SK-N-SH treated with all-trans-retinoic acid at 6 μM for 48 hours (cell line): ENCODE results near the gene CARD8.
"Not testable (repeated sequence)": the region's sequence is repeated elsewhere in the genome, so short reads cannot be mapped to it uniquely, and the experiment has no call there.

Source experiments
- ATAC-seq: fragments of 200-7000 bp; cut with Tn5 transposase; 3 replicates; pipeline ENCODE4 v1.9.1; 2020; ENCODE audit warnings: mild to moderate bottlenecking, moderate library complexity
- ARNTL ChIP-seq: fragments of 450-650 bp; formaldehyde crosslinking; IDR thresholded peaks from 2 replicates; pipeline ENCODE4 v1.5.0; 2020; ENCODE audit warnings: low read depth, mild to moderate bottlenecking, moderate library complexity, borderline replicate concordance
- BACH2 ChIP-seq: fragments of 250-450 bp; sonication (Bioruptor Pico); IDR thresholded peaks from 2 replicates; pipeline ENCODE4 v1.9.0; 2021; ENCODE audit warnings: mild to moderate bottlenecking, borderline replicate concordance
- CREB5 ChIP-seq: fragments of 250-450 bp; sonication (Bioruptor Pico); IDR thresholded peaks from 2 replicates; pipeline ENCODE4 v1.5.1; 2020; ENCODE audit warnings: low read depth, mild to moderate bottlenecking, moderate library complexity
- ESRRG ChIP-seq: fragments of 250-450 bp; sonication (Bioruptor Pico); IDR thresholded peaks from 2 replicates; pipeline ENCODE4 v1.6.1; 2021; ENCODE audit warnings: mild to moderate bottlenecking
- ISL1 ChIP-seq: fragments of 250-450 bp; sonication (Bioruptor Pico); IDR thresholded peaks from 2 replicates; pipeline ENCODE4 v2.1.2; 2022; ENCODE audit warnings: mild to moderate bottlenecking, moderate library complexity
- OSR1 ChIP-seq: fragments of 250-450 bp; sonication (Bioruptor Pico); IDR thresholded peaks from 2 replicates; pipeline ENCODE4 v1.8.0; 2022; ENCODE audit warnings: moderate library complexity, mild to moderate bottlenecking, inconsistent platforms
- PATZ1 ChIP-seq: fragments of 250-450 bp; sonication (Bioruptor Pico); IDR thresholded peaks from 2 replicates; pipeline ENCODE4 v1.8.0; 2020; ENCODE audit warnings: mild to moderate bottlenecking, moderate library complexity, borderline replicate concordance
- POU6F1 ChIP-seq: fragments of 250-450 bp; sonication (Bioruptor Pico); IDR thresholded peaks from 2 replicates; pipeline ENCODE4 v1.8.0; 2021; ENCODE audit warnings: low read depth, mild to moderate bottlenecking, moderate library complexity, borderline replicate concordance
- SNAI2 ChIP-seq: fragments of 250-450 bp; sonication (Bioruptor Pico); IDR thresholded peaks from 2 replicates; pipeline ENCODE4 v1.5.0; 2020; ENCODE audit warnings: mild to moderate bottlenecking, moderate library complexity
- TCF4 ChIP-seq: fragments of 250-450 bp; sonication (Bioruptor Pico); IDR thresholded peaks from 2 replicates; pipeline ENCODE4 v1.8.0; 2021; ENCODE audit warnings: mild to moderate bottlenecking, moderate library complexity, borderline replicate concordance
- TOX ChIP-seq: fragments of 250-450 bp; sonication (Bioruptor Pico); IDR thresholded peaks from 2 replicates; pipeline ENCODE4 v1.8.0; 2021; ENCODE audit warnings: mild to moderate bottlenecking, moderate library complexity, borderline replicate concordance
- TSHZ2 ChIP-seq: fragments of 250-450 bp; sonication (Bioruptor Pico); IDR thresholded peaks from 2 replicates; pipeline ENCODE4 v1.5.0; 2020; ENCODE audit warnings: mild to moderate bottlenecking, moderate library complexity
- ZC3H10 ChIP-seq: fragments of 250-450 bp; sonication (Bioruptor Pico); IDR thresholded peaks from 2 replicates; pipeline ENCODE4 v1.5.1; 2021; ENCODE audit warnings: mild to moderate bottlenecking, moderate library complexity
- ZFP3 ChIP-seq: fragments of 250-450 bp; sonication (Bioruptor Pico); IDR thresholded peaks from 2 replicates; pipeline ENCODE4 v1.5.0; 2020; ENCODE audit warnings: mild to moderate bottlenecking, moderate library complexity
- ZFP30 ChIP-seq: fragments of 450-650 bp; formaldehyde crosslinking; IDR thresholded peaks from 2 replicates; pipeline ENCODE4 v1.5.0; 2022; ENCODE audit warnings: mild to moderate bottlenecking, moderate library complexity
- ZNF565 ChIP-seq: fragments of 450-650 bp; formaldehyde crosslinking; conservative IDR thresholded peaks from 2 replicates; pipeline ENCODE4 v1.5.0; 2020; ENCODE audit warnings: low read depth, mild to moderate bottlenecking, moderate library complexity
- ZNF70 ChIP-seq: fragments of 450-650 bp; formaldehyde crosslinking; IDR thresholded peaks from 2 replicates; pipeline ENCODE4 v1.5.0; 2020; ENCODE audit warnings: mild to moderate bottlenecking, moderate library complexity

Gene CARD8

GRCh38 chr19:48220784-48221183, 34.9 kb downstream of the CARD8 start:
- not testable (repeated sequence) for ATAC-seq

- peak; percentile 20; the same call in 1 of the 3 replicates for ATAC-seq
- no peak for TF ChIP-seq TSHZ2 (CRISPR knock-in tag)
- TF ChIP-seq ISL1 (CRISPR knock-in tag): no peak
- no peak for TF ChIP-seq POU6F1 (CRISPR knock-in tag)
- TF ChIP-seq ZFP3: no peak
- TF ChIP-seq OSR1 (CRISPR knock-in tag): no peak
- TF ChIP-seq ZFP30 (CRISPR knock-in tag): no peak
- TF ChIP-seq ESRRG (CRISPR knock-in tag): no peak
- no peak for TF ChIP-seq PATZ1 (CRISPR knock-in tag)
Observed at GRCh38 chr19:48218997-48219396, 36.7 kb downstream of the CARD8 start.

- TF ChIP-seq BACH2 (CRISPR knock-in tag): no peak
- no peak for TF ChIP-seq ZFP3
- no peak for TF ChIP-seq TSHZ2 (CRISPR knock-in tag)
Observed at GRCh38 chr19:48216933-48217332, 38.8 kb downstream of the CARD8 start.

GRCh38 chr19:48213959-48214358, 41.8 kb downstream of the CARD8 start:
- ATAC-seq: no peak
- no peak for TF ChIP-seq TOX (CRISPR knock-in tag)
- TF ChIP-seq ZNF70 (CRISPR knock-in tag): no peak
- no peak for TF ChIP-seq ZNF565 (CRISPR knock-in tag)
- TF ChIP-seq SNAI2 (CRISPR knock-in tag): no peak
- no peak for TF ChIP-seq ZFP30 (CRISPR knock-in tag)
- no peak for TF ChIP-seq OSR1 (CRISPR knock-in tag)
- no peak for TF ChIP-seq CREB5 (CRISPR knock-in tag)
- no peak for TF ChIP-seq ZFP3
- no peak for TF ChIP-seq TCF4

More at GRCh38 chr19:48216933-48217332, 38.8 kb downstream of the CARD8 start:
- no peak for ATAC-seq

- ATAC-seq: no peak
- no peak for TF ChIP-seq ZNF565 (CRISPR knock-in tag)
- TF ChIP-seq BACH2 (CRISPR knock-in tag): no peak
- TF ChIP-seq OSR1 (CRISPR knock-in tag): no peak
- no peak for TF ChIP-seq ZC3H10 (CRISPR knock-in tag)
- TF ChIP-seq TSHZ2 (CRISPR knock-in tag): no peak
- TF ChIP-seq CREB5 (CRISPR knock-in tag): no peak
- TF ChIP-seq ARNTL (CRISPR knock-in tag): no peak
Observed at GRCh38 chr19:48210005-48210404, 45.7 kb downstream of the CARD8 start.
